Activated CD4-positive, CD25-positive, alpha-beta regulatory T cell treated with anti-CD3 and anti-CD28 coated beads, Interleukin-2, amount 50 U/mL, for 72 hours (primary cell): Measurements from ENCODE around the gene NUDT7.
A peak's percentile ranks its signal among the peaks of the same experiment; 100 is the strongest.

Experiments
- DNase-seq: peaks from one replicate; pipeline ENCODE4 v3.0.0; 2021

Gene NUDT7

DNA sequence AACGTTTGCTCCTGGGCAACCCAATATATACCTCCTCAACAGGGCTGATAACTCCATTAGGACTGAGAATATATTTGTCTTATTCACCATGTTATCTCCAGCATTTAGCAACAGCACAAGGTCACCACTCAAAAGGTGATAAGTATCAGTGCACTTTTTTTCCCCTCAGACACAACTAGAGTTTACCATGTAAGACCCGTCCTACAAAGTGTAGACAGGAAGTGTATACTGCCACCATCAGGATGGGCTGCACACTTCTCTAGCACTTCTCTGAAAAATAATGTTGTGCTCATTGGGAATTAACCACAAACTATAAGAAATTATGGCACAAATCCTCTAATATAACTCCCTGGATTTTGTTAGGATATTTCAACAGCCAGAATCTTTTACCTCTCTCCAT lies 60.4 kb downstream of the NUDT7 start:
- no peak for DNase-seq

DNA sequence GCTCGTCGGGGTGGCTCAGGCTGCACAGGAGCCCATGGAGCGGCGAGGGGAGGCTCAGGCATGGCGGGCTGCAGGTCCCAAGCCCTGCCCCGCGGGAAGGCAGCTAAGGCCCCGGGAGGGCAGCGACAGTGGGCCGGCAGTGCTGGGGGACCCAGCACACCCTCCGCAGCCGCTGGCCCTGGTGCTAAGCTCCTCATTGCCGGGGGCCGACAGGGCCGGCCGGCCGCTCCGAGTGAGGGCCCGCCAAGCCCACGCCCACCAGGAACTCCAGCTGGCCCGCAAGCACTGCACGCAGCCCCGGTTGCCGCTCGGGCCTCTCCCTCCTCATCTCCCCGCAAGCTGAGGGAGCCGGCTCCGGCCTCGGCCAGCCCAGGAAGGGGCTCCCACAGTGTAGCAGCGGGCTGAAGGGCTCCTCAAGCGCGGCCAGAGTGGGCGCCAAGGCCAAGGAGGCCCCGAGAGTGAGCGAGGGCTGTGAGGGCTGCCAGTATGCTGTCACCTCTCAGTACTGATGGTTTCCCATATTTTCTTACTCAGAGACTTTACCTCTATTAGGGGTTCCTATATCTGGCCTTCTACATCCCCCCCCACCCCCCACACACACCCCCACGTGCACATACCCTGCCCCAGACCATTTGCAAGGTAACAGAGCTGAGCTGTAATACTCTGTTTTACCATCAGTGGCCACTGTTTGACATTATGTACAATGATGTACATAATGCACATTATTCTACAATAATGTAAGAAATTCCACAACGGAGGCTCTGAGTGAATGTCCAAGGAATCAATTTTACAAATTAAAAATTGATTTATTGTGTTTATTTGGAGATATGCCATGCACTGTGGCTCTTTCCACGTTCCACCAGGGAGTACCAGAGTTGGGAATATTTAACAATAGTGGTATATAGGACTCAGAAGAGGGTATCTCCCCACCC lies 62.4 kb downstream of the NUDT7 start:
- DNase-seq: no peak

DNA sequence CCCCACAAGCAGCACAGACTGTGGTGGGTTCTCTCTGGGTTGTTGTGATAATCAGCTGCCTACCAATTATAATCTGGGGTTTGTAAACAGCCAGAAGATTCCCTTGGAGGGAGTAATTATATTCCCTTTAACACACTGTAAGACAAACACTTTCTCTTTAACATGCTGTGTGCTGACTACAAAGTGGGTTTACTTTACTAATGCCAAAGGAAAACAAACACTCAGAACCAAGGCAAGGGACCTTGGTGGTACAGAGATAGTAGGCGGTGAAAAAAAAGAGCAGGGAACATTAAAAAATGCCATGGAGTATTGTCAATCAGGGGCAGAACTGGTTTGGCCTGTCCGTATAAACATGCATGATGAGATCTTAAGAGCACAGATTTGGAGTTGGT lies 63.1 kb downstream of the NUDT7 start:
- DNase-seq: no peak

DNA sequence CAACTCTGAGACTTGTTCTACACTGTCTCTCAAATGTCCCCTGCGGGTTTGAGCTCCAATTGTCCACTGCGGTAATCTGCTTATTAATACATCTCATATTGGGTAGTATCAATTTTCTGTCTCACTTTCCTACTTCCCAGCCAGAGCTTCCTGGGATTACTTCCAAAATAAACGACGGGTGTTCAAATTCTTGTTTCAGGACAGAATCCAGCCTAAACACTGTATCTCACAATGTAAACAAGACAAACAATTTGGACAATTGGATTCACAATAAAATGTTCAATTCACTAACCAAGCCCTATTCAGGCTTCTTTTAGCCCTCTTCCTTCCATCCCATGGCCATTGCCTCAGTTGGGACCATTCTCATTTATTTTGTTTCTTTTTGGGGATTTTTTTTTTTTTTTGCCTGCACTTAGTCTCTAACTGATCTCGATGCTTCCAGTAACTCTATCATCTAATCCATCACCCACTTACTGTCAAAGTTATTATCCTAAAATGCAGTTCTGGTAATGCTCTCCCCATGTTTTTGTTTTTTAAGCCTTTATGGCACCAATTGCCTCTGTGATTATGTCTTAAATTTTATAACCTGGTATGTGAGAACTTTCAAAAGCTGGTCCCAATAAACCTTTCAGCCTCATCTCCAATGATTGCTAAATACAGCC lies 64.0 kb downstream of the NUDT7 start:
- no peak for DNase-seq

DNA sequence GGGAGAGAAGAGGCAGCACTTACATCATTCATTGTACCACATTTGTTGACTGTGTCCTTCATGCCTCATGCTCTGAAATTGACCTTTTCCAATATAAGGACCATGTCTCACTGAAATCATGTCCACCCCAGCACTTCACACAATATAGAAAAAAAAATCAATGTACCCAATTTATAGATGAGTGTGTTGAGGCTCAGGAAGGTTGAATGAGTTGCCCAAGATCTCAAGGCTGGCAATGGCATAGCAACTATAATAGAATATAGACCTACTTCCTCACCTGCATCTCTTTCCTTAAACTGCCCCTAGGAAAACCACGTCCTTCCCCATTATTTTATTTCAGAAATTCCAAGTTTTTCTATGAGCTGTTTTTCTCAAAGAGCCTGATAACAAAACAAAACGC lies 65.1 kb downstream of the NUDT7 start:
- no peak for DNase-seq

DNA sequence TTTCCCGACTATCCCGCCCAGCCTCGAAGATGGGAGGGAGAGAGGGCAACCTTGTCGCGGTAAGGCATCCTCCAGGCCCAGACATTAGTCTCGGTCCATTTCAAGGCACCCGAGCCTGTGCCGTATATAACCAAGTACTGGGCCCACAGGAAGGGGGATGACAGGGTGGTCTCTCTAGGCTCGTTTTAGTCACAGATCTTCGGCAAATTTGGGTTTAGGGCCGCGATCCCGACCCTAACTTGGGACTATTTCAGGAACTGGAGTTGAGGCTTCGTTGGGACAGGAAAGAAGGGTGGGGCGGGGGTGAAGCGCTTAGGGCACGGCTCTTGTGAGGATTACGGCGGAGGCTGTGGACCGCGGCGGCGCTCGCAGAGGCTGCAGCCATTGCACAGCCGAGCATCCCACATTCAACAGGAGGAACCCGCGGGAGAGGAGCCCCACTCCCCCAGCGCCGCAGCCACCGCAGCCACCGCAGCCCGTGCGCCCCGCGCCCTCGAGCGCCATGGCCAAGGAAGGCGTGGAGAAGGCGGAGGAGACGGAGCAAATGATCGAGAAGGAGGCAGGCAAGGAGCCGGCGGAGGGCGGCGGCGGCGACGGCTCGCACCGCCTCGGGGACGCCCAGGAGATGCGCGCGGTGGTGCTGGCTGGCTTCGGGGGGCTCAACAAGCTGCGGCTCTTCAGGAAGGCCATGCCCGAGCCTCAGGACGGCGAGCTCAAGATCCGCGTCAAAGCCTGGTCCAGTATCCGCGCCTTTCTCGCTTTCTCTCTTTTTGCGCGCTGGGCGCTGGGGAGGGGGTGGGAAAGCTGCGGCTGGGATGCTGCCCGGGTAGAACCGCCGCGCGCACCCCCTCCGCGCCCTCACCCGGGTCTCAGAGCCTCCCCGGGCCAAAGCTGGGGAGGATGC lies 66.1 kb downstream of the NUDT7 start, which contains the start of gene VAT1L:
TSS of gene VAT1L (plus strand) at position 384 of the 904 bp plus-strand sequence. CDS start at position 503, 119 bp downstream.
- peak; percentile 32 for DNase-seq

DNA sequence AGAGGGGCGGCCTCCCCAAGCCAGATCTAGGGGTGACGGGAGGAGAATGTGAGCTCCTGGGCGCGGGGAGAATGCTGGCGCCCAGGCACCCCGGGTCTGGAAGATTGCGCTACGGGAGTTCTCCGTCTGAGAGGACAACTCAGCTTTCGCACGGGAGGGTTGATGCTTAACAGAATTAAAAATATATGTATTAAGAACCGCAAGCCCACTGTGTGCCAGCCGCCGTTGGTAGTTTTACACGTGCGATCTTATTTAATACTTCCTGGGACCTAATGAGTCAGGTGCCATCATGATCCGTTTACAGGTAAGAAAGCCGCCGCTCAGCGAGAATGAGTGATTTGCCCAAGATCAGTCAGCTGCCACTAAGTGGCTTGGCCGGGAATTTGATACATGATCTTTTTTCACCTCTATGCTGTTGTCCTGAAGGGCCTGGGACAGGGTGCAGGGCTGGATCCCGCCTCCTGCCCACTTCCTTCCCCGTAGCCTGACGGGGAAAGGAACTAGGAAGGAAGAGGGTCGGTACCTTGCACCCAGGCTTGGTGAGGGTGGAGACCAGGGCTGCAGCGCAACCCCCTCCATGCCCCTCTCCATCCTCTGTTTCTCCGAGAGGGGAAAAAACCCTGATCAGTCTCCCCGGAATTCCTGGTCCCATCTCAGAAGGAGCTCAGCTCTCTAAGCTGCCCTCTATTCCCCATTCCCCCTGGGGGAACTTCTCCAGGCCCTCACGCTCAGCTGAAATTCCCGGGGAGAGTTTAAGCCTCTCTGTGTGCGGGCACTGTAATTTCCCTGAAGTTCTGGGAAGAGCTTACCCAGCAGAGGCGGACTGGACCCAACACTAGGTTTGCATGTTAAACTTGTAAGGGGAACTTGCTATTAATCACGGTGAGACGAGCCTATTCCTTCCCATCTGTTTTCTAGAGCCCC lies 67.0 kb downstream of the NUDT7 start:
- DNase-seq: no peak

DNA sequence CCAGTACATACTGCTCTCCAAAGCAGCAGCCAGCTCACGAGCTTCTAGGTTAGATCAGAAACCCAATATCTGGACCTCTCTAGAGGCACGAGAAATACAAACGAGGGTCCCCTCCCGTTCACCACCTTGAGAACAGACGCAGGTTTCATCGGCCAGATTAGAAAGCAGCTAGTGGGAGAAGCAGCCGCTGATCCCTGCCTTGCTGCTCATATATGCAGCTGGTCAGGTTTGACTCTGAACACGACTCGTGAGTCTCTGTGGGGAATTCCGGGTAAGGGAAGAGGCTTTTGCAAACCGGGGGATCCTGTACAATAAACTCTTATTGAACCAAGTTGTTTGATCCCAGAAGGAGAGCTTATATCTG lies 67.7 kb downstream of the NUDT7 start:
- DNase-seq: no peak

DNA sequence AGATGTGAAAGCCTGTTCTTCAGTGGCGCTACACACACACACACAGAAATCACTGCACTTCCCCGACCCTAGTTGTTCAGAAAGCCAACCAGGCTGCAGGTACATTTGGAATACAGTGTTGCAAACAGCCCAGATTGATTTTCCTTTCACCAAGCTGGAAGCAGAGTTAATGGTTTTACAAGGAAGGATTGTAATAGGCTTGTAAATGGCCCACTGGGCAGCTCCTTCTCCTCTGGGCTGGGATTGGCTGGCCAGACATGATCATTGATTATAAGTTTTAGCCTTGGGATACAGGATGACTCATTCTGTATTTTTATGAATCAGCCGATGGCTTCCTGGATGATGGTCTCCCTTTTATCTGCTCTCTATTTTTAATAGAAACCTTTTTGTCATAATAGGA lies 68.6 kb downstream of the NUDT7 start:
- no peak for DNase-seq
